ENCODE measurements around the gene ASNSD1.

GRCh38 chr2:189660803-189661147 is 484 bp upstream of the ASNSD1 start:
- TF ChIP-seq POLR2AphosphoS5 (IDR thresholded peaks at IDR 0.05; ENCODE audit: borderline replicate concordance, low read depth, low read length) (no peak), EZH2 (IDR thresholded peaks at IDR 0.05) (no peak)

All from SK-N-MC (cell line).